Measurements from ENCODE around the gene UCN2.

DNA sequence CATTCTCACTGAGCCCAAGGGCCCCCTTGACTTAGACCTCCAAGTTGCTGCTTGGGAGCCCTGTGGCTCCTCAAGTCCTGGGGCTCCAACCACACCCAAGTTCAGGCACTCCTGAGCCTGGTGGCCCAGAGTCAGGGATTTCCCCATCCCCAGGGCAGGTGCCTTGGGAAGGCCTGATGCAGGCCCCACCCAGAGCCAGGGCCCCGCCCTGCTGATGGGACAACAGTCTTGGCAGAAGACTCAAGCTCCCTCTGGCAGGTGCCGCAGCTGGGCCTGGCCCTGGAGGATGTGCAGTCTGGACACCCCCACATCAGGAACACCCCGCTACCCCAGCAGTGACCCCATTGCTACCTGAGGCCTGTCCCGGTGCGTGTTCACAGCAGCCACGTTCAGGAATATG lies 41.9 kb downstream of the UCN2 start:
- TF ChIP-seq, protein P1, sequence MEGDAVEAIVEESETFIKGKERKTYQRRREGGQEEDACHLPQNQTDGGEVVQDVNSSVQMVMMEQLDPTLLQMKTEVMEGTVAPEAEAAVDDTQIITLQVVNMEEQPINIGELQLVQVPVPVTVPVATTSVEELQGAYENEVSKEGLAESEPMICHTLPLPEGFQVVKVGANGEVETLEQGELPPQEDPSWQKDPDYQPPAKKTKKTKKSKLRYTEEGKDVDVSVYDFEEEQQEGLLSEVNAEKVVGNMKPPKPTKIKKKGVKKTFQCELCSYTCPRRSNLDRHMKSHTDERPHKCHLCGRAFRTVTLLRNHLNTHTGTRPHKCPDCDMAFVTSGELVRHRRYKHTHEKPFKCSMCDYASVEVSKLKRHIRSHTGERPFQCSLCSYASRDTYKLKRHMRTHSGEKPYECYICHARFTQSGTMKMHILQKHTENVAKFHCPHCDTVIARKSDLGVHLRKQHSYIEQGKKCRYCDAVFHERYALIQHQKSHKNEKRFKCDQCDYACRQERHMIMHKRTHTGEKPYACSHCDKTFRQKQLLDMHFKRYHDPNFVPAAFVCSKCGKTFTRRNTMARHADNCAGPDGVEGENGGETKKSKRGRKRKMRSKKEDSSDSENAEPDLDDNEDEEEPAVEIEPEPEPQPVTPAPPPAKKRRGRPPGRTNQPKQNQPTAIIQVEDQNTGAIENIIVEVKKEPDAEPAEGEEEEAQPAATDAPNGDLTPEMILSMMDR (IDR thresholded peaks at IDR 0.05): no peak
- TF ChIP-seq POLR2A (IDR thresholded peaks at IDR 0.05): no peak
- TF ChIP-seq EP300 (IDR thresholded peaks at IDR 0.05): no peak
